GM23248 (cell line): ENCODE data around the gene GRAMD1A.

Experiments
- EZH2 ChIP-seq: fragments of 200-600 bp; sonication (generic); IDR thresholded peaks from 2 replicates; pipeline ENCODE4 v1.6.1; 2018; ENCODE audit warnings: antibody characterized with exemption, mild to moderate bottlenecking; ENCODE audit not compliant: insufficient read depth, poor library complexity, severe bottlenecking
- EZH2phosphoT487 ChIP-seq: fragments of 200-600 bp; sonication (generic); IDR thresholded peaks from 2 replicates; pipeline ENCODE4 v1.6.1; 2018; ENCODE audit warnings: antibody characterized with exemption, moderate library complexity, mild to moderate bottlenecking, low read depth; ENCODE audit not compliant: insufficient read depth

DNA sequence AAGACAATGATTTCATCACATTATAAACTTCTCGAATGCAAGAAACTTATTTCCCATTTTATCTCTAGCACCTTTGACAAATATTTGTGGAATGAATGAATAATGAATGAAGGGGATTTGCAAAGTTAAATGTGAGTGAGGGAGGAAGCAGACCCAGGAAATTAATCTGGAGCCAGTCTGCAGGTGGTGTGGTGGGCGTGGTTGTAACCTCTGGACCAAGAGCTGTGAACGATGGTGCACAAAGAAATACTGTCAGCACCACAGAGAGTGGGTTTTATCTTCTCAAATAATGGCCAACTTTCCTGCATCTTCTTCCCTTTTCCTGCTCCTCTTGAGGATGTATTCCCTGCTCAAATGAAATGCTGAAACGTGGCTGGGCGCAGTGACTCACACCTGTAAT, 25.1 kb upstream of the GRAMD1A start:
- no peak for TF ChIP-seq EZH2
- no peak for TF ChIP-seq EZH2phosphoT487
